ENCODE measurements around the gene TFDP1.

The TFDP1 gene

DNA sequence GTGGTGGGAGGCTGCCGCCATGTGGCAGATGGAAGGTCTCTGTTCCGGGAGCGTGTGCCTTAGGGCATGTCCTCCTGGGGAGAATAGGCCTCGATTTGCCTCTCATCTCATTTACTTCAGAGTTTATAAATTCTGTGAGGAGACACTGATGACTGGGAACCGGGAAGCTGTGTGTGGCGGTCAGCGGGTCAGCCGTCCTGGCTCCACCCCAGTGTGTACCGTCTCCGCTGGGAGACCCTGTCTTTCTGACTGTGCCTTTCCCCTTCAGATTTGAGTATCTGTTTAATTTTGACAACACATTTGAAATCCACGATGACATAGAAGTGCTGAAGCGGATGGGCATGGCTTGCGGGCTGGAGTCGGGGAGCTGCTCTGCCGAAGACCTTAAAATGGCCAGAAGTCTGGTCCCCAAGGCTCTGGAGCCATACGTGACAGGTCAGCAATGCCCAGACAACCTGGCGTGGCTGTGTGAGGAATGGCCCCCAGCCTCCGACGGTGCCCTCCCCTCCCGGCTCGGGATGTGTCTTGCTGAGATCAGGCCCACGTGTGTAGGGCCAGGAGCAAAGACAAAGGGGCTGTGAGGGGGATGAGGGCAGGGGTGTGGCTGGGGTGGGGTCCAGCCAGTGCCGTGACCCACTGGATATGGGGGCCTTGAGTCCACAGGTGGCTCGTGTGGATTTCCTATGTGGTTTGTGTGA lies 51.9 kb downstream of the TFDP1 start:
- no peak for DNase-seq

DNA sequence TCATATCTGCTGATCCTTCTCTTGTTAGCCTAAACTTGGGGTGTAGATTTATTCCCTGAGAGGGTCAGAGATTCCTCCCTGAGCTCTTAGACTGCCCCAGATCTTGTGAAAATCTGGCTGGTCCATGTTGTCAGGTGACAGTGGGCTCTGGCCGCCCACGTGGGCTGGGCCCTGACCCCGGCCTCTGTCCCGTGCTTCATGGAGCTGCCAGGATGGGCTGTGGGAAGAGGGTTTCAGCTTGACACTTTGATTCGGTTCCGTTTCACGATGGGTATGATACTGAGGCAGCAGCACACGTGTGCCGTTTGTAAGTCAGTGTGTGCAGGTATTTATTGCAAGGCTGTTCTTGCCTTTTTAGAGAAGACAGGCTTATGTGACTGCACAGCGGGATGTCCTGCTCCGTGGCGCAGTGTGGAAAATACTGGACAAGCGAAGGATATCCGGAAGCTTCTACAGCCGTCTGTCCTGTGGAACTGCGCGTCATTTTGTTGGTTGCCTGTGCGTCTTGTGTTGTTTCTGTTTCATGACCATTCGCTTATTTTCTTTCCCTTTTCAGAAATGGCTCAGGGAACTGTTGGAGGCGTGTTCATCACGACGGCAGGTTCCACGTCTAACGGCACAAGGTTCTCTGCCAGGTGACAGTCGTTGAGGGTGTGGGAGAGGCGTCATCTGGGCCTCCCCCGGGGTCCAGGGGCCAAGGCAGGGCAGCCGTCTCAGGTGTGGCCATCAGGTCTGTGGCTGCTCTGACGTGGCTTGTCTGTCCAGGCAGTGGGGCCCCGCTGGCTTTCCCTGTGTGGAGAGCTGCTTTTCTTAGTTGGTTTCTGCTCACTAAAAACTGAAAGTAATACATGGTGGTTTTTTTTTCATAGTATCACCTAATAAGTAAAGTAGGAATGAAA lies 53.0 kb downstream of the TFDP1 start:
- no peak for DNase-seq

DNA sequence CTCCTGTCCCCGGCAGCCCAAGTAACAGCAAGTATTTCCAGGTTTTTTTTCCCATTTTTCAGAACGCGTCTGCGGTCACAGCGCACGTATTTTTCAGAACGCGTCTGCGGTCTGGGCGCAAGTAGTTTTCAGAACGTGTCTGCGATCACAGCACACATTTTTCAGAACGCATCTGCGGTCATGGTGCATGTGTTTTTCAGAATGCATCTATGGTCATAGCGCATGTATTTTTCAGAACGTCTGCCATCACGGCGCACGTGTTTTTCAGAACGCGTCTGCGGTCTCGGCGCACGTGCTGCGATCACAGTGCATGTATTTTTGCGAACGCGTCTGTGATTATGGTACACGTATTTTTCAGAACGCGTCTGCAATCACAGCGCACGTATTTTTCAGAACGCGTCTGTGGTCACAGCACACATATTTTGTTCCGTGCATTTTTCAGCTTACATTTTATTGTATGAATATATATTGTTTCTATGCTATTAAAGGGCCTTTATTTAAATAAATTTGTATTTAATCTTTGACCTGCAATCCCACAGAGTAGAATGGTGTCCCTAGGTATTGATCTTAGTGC lies 53.7 kb downstream of the TFDP1 start:
- no peak for DNase-seq

DNA sequence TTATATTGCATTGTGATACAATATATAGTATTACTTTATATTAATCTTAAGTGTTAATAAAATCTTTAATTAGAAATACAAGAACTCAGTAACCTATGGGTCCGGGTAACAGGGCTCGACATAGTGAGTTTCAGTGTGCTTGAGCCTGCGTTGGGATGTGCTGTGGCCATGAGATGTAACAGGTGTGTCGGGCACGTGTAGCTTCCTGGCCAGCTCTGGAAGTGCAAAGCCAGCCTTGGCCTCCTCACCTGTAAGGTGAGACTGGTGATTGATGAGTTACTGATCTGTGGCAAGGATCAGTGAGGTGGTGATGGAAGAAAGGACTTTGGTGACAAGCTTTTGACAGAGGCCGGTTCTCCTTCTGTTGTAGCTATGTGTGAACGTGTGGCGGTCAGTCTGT lies 54.3 kb downstream of the TFDP1 start:
- DNase-seq: no peak

DNA sequence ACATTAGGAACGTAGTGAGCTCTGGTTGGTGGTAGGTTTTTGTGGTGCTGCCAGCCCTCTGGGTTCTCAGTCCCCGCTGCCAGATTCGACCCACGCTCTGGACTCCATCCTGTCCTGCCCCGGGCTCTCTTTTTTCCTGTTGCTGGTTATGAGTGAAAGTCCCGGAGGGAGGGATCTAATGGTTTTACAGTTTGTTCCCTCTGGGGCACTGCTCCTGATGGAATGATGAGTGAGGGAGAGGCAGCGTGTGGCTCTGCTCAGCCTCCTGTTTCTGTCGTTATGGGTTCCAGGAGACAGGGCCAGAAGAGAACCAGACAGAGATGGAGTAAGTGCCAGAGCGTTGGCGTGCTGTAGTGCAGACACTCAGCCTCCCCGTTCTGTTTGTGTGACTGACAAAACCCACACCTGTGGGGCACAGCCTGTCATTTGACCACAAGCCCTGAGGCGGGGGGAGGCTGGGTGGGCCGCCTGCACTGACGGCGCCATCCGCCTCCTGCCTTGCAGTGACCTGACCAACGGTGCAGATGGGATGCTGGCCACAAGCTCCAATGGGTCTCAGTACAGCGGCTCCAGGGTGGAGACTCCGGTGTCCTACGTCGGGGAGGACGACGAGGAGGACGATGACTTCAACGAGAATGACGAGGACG lies 55.2 kb downstream of the TFDP1 start:
- DNase-seq: no peak

DNA sequence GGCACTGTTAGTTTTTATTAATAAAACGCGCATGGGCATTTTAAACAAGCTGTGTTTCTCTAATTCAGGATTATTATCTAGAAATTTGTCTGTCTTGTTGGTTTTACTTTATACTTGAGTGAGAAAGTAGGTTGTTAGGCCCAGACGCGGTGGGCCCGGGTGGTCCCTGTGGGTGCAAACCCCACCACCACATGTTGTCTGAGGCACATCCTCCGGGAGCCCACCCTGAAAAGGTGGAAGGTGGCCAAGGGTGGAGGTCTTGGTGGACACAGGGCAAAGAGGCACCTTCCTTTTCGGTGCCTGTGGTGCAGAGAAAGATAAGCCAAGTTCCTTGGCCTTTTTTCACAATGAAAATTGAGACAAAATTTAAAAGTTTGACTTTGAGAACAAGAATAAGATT lies 56.9 kb downstream of the TFDP1 start:
- no peak for DNase-seq

DNA sequence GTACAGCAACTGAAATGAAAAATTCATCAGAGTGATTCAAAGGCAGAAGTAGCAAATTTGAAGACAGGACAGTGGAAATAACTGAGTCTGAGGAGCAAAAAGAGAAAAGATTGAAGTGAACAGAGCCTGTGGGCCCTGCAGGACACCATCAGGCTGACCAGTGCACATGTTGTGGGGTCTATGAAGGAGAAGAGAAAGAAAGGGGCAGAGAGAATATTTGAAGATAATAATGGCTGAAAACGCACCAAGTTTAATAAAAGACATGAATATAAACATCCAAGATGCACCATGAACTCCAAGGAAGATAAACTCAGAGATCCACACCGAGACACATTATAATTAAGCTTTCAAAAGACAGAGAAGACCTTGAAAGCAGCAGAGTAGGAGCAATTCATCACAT lies 58.0 kb downstream of the TFDP1 start:
- DNase-seq: no peak

DNA sequence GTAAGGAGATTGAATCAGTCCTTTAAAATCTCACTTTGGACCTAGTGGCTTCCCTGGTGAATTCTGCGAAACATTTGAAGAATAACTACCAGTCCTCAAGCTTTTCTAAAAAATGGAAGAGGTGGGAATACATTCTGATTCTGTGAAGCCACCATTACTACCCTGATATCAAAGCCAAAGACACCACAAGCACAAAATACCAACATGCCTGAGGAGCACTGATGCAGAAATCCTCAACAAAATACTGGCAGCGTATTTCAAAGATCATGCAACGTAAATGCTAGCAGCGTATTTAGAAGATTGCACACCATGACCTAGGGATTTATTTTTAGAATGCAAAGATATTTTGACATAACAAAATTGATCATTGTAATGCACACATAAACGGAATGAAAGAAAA lies 59.0 kb downstream of the TFDP1 start:
- no peak for DNase-seq

DNA sequence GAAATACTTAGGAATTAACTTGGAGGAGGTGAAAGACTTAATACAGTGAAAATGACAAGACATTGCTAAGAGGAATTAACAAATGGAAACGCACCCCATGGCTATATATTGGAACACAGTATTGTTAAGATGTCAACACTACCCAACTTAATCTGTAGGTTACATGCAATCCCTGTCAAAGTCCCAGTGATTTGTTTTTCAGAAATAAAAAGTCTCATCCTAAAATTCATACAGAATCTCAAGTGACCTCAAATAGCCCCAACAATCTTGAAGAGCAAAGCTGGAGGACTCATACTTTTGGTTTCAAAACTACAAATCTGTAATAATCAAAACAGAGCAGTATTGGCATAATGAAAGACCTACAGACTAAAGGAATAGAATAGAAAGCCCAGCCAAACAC lies 60.2 kb downstream of the TFDP1 start:
- DNase-seq: no peak

DNA sequence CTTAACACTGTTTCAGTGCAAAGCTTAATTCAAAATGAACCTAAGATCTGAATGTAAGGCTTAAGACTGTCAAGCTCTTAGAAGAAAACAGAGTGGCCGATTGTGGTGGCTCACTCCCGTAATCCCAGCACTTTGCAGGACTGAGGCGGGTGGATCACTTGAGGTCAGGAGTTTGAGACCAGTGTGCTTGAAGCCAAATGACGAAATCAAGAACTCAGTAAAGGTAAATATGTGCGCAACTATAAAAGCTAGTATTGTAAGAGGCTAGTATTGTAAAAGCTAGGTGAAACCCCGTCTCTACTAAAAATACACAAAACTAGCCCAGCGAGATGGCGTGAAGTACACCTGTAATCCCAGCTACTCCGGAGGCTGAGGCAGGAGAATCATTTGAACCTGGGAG lies 60.8 kb downstream of the TFDP1 start:
- DNase-seq: no peak

DNA sequence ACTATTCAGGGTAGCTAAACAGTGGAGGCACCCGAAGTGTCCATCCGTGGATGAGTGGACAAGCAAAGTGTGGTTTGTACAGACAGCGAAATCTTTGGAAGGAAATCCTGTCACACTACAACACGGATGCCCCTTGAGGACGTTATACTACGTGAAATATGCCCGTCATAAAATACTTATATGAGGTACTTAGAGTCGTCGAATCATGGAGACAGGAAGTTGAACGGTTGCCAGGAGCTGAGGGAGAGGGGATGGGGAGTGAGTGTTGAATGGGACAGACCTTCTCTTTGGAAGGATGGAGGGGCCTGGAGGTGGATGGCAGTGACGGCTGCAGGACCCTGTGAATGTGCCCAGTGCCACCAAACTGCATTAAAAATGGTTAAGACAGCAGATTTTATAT lies 61.8 kb downstream of the TFDP1 start:
- no peak for DNase-seq

DNA sequence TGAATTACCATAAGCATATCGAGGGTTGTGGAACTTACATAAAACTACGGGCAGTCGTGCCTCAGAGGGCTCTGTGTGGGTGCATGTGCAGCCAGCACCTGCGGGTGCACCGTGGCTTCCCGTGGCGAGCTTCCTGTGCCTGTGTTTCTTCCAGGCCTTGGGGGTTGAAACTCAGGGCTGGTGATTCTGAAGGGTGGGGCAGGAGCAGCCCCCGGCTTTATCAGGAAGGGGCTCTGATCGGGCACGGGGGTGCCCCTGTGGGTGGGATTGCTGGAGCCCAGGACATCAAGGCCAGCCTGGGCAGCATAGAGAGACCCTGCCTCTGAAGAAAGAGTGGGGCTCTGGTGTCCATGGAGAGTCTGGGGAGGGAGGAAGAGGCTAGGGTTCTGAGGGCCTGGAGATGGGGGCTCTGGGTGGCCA lies 62.4 kb downstream of the TFDP1 start:
- DNase-seq: no peak

DNA sequence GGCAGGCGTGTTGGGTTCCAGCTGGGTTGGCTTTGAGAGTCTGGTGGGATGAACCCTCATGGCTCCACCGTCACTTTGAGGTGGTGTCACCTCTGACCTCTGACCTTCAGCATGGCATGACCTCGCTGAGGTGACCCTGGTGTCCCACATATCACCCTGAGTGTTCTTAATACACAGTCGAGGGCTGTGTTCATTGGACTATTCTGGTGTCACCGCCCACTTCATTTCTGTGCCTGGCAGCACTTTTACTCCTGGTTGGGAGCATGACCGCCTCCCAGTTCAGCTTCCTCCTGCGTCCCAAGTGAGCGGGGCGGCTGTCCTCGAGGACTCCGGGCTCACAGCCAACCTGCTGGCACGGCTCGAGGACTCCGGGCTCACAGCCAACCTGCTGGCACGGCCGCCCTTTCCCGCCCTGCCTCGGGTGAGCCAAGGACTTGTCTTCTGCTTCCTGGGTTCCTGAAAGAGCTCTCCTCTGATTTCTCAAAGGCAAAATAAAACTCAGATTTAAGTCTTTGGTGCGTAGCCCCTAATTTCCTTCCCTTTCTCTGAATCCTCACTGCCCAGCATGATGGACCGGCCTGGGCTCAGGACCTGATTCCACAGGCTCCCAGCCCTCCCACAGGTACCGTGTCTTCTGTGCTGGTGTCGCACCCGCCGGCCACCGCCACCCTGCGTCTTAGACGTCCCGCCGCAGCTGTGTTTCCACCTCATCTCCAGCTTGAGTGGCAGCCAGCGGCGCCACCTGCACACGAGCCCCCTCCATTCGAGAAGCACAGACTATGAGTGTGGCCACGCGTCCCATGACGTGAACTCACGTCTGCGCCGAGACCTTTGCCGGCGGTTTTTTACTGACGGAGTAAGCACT lies 63.0 kb downstream of the TFDP1 start:
- DNase-seq: peak; percentile 88

DNA sequence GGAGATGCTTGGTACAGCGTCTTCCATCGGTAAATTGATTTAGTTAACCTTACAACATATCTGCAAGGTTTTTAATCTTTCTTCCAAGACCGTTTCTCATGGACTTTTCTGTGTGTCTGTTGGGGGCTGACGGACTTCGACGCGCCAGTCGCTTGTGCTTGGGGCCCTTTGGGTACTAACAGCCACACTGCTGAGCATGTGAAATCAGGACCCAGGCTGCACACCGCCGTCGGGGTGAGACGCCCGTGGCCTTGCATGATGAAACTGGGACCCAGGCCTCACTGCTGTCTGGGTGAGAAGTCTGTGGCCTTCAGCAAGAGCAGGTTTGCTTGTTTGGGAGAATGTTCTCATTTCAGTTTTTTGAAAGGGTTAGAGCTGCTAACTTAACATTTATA lies 63.7 kb downstream of the TFDP1 start:
- no peak for DNase-seq

DNA sequence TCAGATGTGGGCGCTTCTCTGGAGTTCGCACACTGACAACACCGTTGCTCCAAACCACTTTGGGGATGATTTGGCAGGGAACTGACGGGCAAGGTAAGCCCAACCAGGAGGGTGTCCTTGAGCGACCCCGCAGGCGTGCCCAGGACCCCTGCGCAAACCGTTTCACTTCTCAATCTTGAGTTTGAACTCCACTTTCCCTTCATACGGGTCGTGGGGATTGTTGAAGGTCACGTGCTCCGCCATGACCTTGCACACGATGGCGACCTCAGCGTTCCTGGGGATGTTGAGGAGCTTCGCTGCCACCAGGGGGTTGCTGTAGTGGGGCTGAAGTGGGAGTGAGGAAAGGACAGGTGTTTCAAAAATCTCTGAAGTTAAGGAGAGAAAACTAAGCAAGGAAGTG lies 64.7 kb downstream of the TFDP1 start:
- no peak for DNase-seq

DNA sequence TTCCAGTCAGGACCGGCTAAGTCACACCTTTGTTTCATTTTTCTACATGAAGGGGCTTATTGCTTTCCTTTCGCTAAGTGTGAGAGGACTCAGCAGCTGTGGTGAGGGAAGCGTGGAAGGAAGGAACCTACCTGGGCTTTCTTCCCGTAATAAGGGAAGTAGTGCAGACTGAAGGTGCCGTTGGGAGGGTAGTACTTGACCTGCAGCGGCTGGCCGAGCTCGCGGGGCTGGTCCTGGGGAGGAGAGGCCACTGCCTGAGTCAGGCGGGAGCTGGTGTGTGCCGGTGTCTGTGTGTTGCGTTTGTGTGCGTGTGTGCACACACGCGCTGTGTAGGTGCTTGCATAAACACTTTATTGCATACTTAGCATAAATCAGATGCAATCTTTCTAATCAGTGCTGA lies 65.7 kb downstream of the TFDP1 start:
- no peak for DNase-seq

DNA sequence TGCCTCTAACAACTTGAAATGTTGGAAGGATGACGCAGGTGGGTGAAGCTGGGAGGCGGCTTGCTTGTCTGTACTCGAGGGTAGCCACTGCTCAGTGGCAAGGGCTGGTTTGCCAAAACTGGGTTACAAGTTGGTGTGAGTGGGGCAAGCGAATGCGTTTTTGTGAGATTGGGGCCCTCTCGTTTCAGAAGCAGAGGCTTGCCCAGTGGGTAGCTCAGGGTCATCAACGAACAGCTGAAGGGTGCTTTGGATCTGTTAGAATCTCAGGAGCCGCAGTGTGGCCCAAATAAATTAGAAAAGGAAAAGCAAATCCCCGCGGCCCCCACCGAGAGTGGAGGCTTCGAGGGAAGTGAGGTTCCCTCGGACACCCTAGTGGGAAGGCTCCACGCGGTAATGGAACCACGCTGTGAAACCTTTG lies 66.2 kb downstream of the TFDP1 start:
- DNase-seq: no peak

DNA sequence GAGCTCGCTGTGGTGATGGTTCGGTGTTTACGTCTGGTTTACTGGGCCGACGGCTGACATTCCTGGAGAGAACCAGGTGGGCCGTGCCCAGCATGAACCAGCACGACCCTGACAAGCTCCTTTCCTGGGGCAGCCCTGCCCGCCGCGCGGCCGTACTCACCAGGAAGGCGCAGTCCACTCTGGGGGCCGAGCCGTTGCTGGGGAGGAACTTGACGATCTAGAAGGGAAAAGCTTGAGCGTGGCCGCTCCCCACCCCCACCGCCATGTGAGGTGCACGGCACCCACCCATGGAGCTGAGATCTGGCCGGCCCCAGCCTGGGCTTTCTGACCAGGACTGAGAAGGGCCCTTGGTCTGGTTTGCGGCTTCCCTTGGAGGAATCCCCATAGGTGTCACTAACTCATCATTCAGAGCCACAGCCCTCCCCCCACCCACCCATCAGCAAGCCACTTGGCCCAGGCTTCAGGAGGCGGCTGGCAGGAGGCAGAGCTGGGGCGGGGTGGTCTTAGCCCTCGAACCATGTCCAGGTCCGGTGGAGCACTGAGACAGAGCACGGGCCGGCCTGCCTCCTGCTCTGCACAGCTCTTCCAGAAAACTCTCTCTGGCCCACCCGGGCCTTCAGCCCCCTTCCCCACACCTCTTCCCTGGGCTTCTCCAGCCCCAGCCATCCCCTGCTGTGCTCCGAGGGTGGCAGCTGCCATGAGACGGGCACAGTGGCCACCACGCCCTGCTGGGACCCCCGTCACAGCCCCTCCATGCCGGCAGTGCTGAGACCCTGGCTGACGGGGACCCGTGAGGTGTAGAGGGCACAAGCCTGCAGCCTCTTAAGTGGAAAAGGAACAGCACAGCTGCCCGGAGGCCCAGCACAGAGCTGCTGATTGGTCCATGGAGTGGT lies 67.2 kb downstream of the TFDP1 start:
- no peak for DNase-seq

DNA sequence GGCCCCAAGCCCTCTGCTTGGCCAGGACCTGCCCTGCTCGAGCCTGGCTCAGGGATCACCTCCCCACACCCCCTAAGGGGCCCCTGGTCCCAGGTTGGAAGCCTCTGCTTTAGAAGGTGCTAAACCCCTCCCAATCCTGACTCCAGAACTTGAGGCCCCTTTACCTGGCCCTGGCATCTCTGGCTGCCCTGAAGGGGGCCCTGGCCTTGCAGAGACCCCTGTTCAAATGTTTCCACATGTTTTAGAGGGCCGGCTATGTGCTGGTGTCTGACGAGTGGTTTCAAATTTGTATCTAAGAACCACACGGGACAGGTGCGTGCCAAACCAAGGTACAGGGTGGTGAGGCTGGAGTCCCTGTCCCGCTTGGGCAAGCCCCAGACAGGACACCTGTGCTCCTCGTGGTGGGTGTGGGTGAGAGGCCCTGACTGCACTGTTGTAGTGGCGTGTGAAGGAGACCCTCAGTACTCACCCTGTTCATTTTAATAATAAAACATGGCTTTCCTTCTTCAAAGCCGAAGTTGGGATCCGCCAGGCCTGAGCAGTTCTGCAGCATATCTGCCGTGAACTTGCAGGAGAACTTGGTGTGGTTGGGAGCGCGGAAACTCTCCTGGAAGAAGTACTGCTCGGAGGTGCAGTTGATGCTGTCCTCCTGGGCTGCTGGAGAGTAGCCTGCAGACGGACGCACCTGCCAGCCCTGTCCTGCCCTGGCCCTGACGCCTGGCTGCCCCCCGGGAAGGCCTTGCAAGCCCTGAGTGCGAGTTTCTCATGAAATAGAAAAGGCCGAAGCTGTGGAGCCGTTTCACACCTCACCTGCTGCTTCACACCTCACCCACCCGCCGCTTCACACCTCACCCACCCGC lies 68.1 kb downstream of the TFDP1 start:
- no peak for DNase-seq

Measured in NCI-H2171 (cell line).